GM12878 (cell line): Measurements from ENCODE around the gene MOV10L1. TPM values are rescaled to one million over a fixed set of nuclear protein-coding genes. Genes with fewer than 3 reads are reported as not detected.

Source experiments
- ATAC-seq: fragments of 200-7000 bp; cut with Tn5 transposase; 3 replicates; pipeline ENCODE4 v1.9.1; 2020; ENCODE audit warnings: mild to moderate bottlenecking, moderate library complexity
- BruUV-seq: library from RNA; stranded (reverse); fragments of 400-500 nt; replicated peaks from 2 replicates; lab custom pipeline; 2021; lab: Mats Ljungman, UMichigan
- CTCF ChIA-PET: fragments of 300-600 bp; sonication (Branson Sonifier 250); formaldehyde crosslinking; extraction: SDS; loops from one replicate; lab custom pipeline; 2021; ENCODE audit warnings: inconsistent platforms; lab: Yijun Ruan, JAX
- POLR2A ChIA-PET: fragments of 350-600 bp; formaldehyde crosslinking; extraction: SDS; loops from one replicate; lab custom pipeline; 2021; ENCODE audit warnings: inconsistent platforms; lab: Charles Lee
- RAD21 ChIA-PET: fragments of 300-600 bp; sonication (Branson Sonifier 250); formaldehyde crosslinking; loops from one replicate; lab custom pipeline; 2023; ENCODE audit warnings: antibody characterized with exemption; ENCODE audit not compliant: unreplicated experiment; lab: Charles Lee
- SMC1A ChIA-PET: fragments of 300-600 bp; sonication (Branson Sonifier 250); formaldehyde crosslinking; loops from one replicate; lab custom pipeline; 2023; ENCODE audit not compliant: unreplicated experiment, uncharacterized antibody; lab: Charles Lee
- DNase-seq: peaks from one replicate; pipeline ENCODE4 v3.0.0-alpha.2; 2011; ENCODE audit warnings: low read depth, low spot score
- FAIRE-seq: peaks from 3 replicates; lab custom pipeline; 2011; peaks lifted over from hg19 to GRCh38; lab: Jason Lieb, UNC
- H2AFZ ChIP-seq: 2 replicates; pipeline ENCODE4 v1.6.0; 2011; ENCODE audit warnings: low read depth, low read length, control low read depth; ENCODE audit not compliant: control insufficient read depth
- H3K27ac ChIP-seq: 2 replicates; pipeline ENCODE4 v1.5.1; 2011; ENCODE audit warnings: control low read depth; ENCODE audit not compliant: control insufficient read depth, insufficient read depth
- H3K27me3 ChIP-seq, 2 experiments: replicated peaks in 1 of 2; 2 replicates each; pipeline versions ENCODE4 v1.6.0 to v1.6.1; 2011; ENCODE audit warnings: low read length in 1 of 2; ENCODE audit not compliant: control insufficient read depth in 2 of 2, insufficient read depth in 2 of 2
- H3K36me3 ChIP-seq, 2 experiments: 2 replicates each; pipeline ENCODE4 v1.5.1; 2011; ENCODE audit warnings: low read length in 1 of 2; ENCODE audit not compliant: control insufficient read depth in 2 of 2, insufficient read depth in 2 of 2
- H3K4me1 ChIP-seq: 2 replicates; pipeline ENCODE4 v1.6.1; 2011; ENCODE audit warnings: mild to moderate bottlenecking, low read length, moderate library complexity, mixed read lengths; ENCODE audit not compliant: control insufficient read depth, insufficient read depth
- H3K4me2 ChIP-seq: 2 replicates; pipeline ENCODE4 v1.6.0; 2011; ENCODE audit warnings: control low read depth; ENCODE audit not compliant: control insufficient read depth, insufficient read depth
- H3K4me3 ChIP-seq: fragments of 200-600 bp; sonication (generic); 2 replicates; pipeline ENCODE4 v1.5.1; 2016
- H3K79me2 ChIP-seq: 2 replicates; pipeline ENCODE4 v1.6.0; 2011; ENCODE audit warnings: low read length; ENCODE audit not compliant: control insufficient read depth, insufficient read depth
- H3K9ac ChIP-seq: 2 replicates; pipeline ENCODE4 v1.8.0; 2011; ENCODE audit warnings: low read length, control low read depth, mixed read lengths; ENCODE audit not compliant: control insufficient read depth, insufficient read depth
- H3K9me3 ChIP-seq: replicated peaks from 3 replicates; pipeline ENCODE4 v1.5.1; 2011; ENCODE audit warnings: mild to moderate bottlenecking, low read length; ENCODE audit not compliant: control insufficient read depth, insufficient read depth
- H4K20me1 ChIP-seq: 2 replicates; pipeline ENCODE4 v1.6.0; 2011; ENCODE audit not compliant: control insufficient read depth, insufficient read depth
- BCL11A ChIP-seq: IDR thresholded peaks from 2 replicates; pipeline ENCODE4 v1.6.1; 2011; ENCODE audit warnings: low read depth, low read length
- BHLHE40 ChIP-seq, 2 experiments: fragments of 450-650 bp in 1 of 2; IDR thresholded peaks; 2 replicates each; pipeline ENCODE4 v1.6.1; 2011 to 2017; ENCODE audit warnings: low read depth in 2 of 2, borderline replicate concordance in 1 of 2, improper control_type of control experiment in 1 of 2, low read length in 1 of 2, mild to moderate bottlenecking in 1 of 2
- IKZF2 ChIP-seq, 2 experiments: fragments of 450-650 bp; IDR thresholded peaks; 2 replicates each; pipeline ENCODE4 v1.6.1; 2017; ENCODE audit warnings: mild to moderate bottlenecking in 2 of 2, moderate library complexity in 2 of 2
- NBN ChIP-seq: fragments of 450-650 bp; IDR thresholded peaks from 2 replicates; pipeline ENCODE4 v1.6.1; 2016
- PRDM15 ChIP-seq: fragments of 450-650 bp; formaldehyde crosslinking; IDR thresholded peaks from 2 replicates; pipeline ENCODE4 v1.4.0; 2020; ENCODE audit warnings: mild to moderate bottlenecking, moderate library complexity
- SUZ12 ChIP-seq: fragments of 200-600 bp; sonication (generic); IDR thresholded peaks from one replicate; pipeline ENCODE4 v1.6.1; 2018; ENCODE audit warnings: antibody characterized with exemption, mild to moderate bottlenecking; ENCODE audit not compliant: unreplicated experiment
- YBX1 ChIP-seq: fragments of 450-650 bp; IDR thresholded peaks from 2 replicates; pipeline ENCODE4 v1.6.1; 2016; ENCODE audit warnings: antibody characterized with exemption
- WGBS: methylation state at CpG from one replicate; pipeline ENCODE4 v1.1.6; 2016; ENCODE audit warnings: low lambda C conversion rate; ENCODE audit not compliant: insufficient replicate concordance, insufficient coverage; ENCODE audit errors: missing lambda C conversion rate; 5-methylcytosine and 5-hydroxymethylcytosine counted together
- in situ Hi-C: fragments of 300-500 bp; cut with MboI; formaldehyde crosslinking; loops from 9 replicates; pipeline ENCODE4 v1.14.3; 2018; ENCODE audit warnings: mixed read lengths
- intact Hi-C: fragments of 100-400 bp; cut with micrococcal nuclease; formaldehyde crosslinking; loops from one replicate; pipeline ENCODE4 v1.14.2; 2022; ENCODE audit not compliant: unreplicated experiment
- polyA plus RNA-seq, 11 experiments: library from polyadenylated mRNA; depleted of rRNA in 4 of 11; unstranded in 6 of 11; stranded (reverse) in 5 of 11; fragments of >200 nt; fragmentation: Nextera tagmentation in 4 of 11; fragmentation: Illumina TruSeq in 1 of 11; extraction: Ambion mirVana in 4 of 11; extraction: Trizol in 1 of 11; gene quantifications; 1 replicate in 1 of 11; 2 replicates in 10 of 11; pipeline versions ENCODE4 v1.2.1 to v1.2.3, GENCODE V29; 2011 to 2016; ENCODE audit warnings: inconsistent platforms in 2 of 11, missing spikeins in 2 of 11, low read depth in 1 of 11
- total RNA-seq, 4 experiments: library from RNA; depleted of rRNA in 3 of 4; stranded (reverse); fragments of >200 nt in 3 of 4; fragmentation: Illumina TruSeq in 1 of 4; extraction: Trizol in 1 of 4; gene quantifications; 2 replicates each; pipeline versions ENCODE4 v1.2.1 to v1.2.3, GENCODE V29; 2013 to 2021
- TF ChIP-seq, protein P1 (sequence below): fragments of 450-650 bp; IDR thresholded peaks from 2 replicates; pipeline ENCODE4 v1.6.1; 2017; ENCODE audit warnings: mild to moderate bottlenecking, moderate library complexity
- TF ChIP-seq, protein P2 (sequence below): fragments of 450-650 bp; IDR thresholded peaks from 2 replicates; pipeline ENCODE4 v1.6.1; 2018; ENCODE audit warnings: mild to moderate bottlenecking, low read depth, moderate library complexity; ENCODE audit not compliant: partially characterized antibody
- TF ChIP-seq, protein P3 (sequence below): IDR thresholded peaks from 2 replicates; pipeline ENCODE4 v1.6.1; 2011; ENCODE audit warnings: low read depth, mild to moderate bottlenecking, low read length, moderate library complexity, borderline replicate concordance; ENCODE audit errors: extremely low read depth

The MOV10L1 gene
- total and polyA plus RNA-seq, 10 of the 15 experiments (the other 5 are each of a cell fraction or from before 2014, with no cell fraction given): 0.22 TPM; not detected in 9

DNA sequence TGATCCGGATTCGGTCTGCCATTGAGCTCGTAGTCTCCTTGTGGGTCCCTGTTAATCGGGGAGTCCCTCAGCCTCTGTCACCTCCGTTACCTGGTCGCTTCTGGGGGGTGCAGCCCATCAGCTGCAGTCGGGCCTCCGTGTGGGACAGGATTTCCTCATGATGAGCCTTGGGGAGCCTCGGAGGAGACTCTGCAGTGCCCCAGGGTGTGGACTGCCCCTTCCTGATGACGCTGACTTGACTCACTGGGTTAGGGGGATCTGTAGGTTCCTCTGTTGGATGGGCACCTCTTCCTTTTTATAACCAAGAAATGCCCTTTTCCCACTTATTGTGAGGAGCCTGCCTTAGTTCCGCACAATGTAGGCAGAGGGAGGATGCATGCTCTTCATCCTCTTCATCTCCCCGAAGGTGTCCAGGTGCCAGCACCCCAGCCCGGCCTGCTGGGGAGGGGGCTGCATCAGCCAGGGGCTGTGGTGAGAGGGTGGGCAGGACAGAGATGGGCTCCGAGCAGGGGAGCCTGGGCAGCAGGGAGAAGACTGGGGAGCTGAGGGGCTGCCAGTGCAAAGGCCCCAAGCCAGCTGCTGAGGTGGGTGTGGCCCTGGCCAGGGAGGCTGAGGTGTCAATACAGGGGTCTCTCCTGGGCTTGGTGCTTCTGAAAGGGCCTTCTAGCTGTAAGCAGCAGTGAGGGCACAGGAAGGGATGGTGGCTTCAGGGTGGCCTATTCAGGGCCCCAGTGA is 18.2 kb upstream of the MOV10L1 start (continued):
- TF ChIP-seq, protein P1, sequence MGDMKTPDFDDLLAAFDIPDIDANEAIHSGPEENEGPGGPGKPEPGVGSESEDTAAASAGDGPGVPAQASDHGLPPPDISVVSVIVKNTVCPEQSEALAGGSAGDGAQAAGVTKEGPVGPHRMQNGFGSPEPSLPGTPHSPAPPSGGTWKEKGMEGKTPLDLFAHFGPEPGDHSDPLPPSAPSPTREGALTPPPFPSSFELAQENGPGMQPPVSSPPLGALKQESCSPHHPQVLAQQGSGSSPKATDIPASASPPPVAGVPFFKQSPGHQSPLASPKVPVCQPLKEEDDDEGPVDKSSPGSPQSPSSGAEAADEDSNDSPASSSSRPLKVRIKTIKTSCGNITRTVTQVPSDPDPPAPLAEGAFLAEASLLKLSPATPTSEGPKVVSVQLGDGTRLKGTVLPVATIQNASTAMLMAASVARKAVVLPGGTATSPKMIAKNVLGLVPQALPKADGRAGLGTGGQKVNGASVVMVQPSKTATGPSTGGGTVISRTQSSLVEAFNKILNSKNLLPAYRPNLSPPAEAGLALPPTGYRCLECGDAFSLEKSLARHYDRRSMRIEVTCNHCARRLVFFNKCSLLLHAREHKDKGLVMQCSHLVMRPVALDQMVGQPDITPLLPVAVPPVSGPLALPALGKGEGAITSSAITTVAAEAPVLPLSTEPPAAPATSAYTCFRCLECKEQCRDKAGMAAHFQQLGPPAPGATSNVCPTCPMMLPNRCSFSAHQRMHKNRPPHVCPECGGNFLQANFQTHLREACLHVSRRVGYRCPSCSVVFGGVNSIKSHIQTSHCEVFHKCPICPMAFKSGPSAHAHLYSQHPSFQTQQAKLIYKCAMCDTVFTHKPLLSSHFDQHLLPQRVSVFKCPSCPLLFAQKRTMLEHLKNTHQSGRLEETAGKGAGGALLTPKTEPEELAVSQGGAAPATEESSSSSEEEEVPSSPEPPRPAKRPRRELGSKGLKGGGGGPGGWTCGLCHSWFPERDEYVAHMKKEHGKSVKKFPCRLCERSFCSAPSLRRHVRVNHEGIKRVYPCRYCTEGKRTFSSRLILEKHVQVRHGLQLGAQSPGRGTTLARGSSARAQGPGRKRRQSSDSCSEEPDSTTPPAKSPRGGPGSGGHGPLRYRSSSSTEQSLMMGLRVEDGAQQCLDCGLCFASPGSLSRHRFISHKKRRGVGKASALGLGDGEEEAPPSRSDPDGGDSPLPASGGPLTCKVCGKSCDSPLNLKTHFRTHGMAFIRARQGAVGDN: no peak
- TF ChIP-seq, protein P2, sequence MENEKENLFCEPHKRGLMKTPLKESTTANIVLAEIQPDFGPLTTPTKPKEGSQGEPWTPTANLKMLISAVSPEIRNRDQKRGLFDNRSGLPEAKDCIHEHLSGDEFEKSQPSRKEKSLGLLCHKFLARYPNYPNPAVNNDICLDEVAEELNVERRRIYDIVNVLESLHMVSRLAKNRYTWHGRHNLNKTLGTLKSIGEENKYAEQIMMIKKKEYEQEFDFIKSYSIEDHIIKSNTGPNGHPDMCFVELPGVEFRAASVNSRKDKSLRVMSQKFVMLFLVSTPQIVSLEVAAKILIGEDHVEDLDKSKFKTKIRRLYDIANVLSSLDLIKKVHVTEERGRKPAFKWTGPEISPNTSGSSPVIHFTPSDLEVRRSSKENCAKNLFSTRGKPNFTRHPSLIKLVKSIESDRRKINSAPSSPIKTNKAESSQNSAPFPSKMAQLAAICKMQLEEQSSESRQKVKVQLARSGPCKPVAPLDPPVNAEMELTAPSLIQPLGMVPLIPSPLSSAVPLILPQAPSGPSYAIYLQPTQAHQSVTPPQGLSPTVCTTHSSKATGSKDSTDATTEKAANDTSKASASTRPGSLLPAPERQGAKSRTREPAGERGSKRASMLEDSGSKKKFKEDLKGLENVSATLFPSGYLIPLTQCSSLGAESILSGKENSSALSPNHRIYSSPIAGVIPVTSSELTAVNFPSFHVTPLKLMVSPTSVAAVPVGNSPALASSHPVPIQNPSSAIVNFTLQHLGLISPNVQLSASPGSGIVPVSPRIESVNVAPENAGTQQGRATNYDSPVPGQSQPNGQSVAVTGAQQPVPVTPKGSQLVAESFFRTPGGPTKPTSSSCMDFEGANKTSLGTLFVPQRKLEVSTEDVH: no peak
- no peak for TF ChIP-seq BHLHE40 (IDR thresholded peaks at IDR 0.05; ENCODE audit: borderline replicate concordance in 1 of 2, low read depth in 2 of 2, low read length in 1 of 2)

GRCh38 chr22:50072167-50072555 is 17.6 kb upstream of the MOV10L1 start:
- CTCF ChIA-PET: no interaction called here
- no peak for DNase-seq
- in situ Hi-C loops: no loop called here
- WGBS: 72% methylated on average over 9 of the region's 9 CpGs
- BruUV-seq: no TSS peak
- no peak overlapping the region for H2AFZ ChIP-seq
- no peak for ATAC-seq
- POLR2A ChIA-PET: no interaction called here
- H3K79me2 ChIP-seq: no peaks in the 10 kb centered on the region
- H3K27me3 ChIP-seq: no peaks in the 10 kb centered on the region; a peak in 2 of 4 replicates
- RAD21 ChIA-PET: no interaction called here
- H3K4me2 ChIP-seq: no peak overlapping the region
- no peak overlapping the region for H3K4me3 ChIP-seq
- H3K9ac ChIP-seq: no peak overlapping the region
- H3K36me3 ChIP-seq: no peaks in the 10 kb centered on the region
- FAIRE-seq: no peak
- H3K27ac ChIP-seq: no peak overlapping the region
- intact Hi-C loops: no loop called here
- H4K20me1 ChIP-seq: no peaks in the 10 kb centered on the region
- H3K4me1 ChIP-seq: no peaks in the 10 kb centered on the region
- SMC1A ChIA-PET: no interaction called here
- H3K9me3 ChIP-seq: no peaks in the 10 kb centered on the region
- TF ChIP-seq, protein P3, sequence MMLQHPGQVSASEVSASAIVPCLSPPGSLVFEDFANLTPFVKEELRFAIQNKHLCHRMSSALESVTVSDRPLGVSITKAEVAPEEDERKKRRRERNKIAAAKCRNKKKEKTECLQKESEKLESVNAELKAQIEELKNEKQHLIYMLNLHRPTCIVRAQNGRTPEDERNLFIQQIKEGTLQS: no peak
- no peak for TF ChIP-seq BCL11A
- no peak for TF ChIP-seq SUZ12
- no peak for TF ChIP-seq YBX1
- TF ChIP-seq NBN: no peak
- no peak for TF ChIP-seq IKZF2 (IDR thresholded peaks at IDR 0.05)
- TF ChIP-seq PRDM15: no peak
- TF ChIP-seq BHLHE40 (IDR thresholded peaks at IDR 0.05; ENCODE audit: borderline replicate concordance in 1 of 2, low read depth in 2 of 2, low read length in 1 of 2): no peak
